ENCODE data around the gene RBM20.

RBM20 gene

GRCh38 chr10:110676016-110676415 is 31.9 kb downstream of the RBM20 start:
- no peak for DNase-seq (ENCODE audit: low read depth)

DNA sequence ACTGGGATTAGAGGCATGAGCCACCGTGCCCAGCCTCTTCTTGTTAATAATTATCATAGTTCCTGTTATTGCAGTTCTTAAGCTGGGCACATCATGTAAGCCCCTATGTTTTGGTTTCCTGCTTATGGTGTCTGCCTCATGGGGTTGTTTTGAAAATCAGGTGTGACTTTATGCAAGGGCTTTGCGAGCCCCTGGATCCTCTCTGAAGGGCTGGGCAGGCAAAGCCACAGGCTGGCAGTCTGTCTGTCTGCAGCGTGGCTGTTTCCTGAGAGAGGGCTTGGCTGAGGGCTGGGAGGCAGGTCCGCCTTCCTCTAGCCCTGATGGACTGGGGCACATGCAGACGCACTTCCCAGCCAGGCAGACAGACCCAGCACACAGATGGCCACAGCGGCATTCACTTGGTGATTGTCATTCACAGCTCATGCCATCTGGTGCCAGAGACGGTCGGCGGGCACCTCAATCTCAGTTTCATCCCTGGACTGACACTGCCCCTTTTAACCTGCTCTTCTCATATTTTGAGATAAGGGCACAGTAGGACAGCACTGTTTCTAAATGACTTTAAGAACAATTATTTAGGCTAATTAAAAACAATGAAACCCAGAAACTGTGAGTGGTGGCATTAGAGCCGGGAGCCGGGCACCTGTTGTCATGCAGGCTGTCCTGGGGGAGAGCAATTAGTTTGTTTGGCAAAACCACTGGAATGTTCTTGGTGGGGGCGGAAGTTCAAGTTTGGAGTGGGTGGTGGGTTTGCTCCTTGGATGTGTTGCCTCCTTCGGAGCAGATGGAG is 35.5 kb downstream of the RBM20 start:
- no peak for DNase-seq (ENCODE audit: low read depth)

- DNase-seq (ENCODE audit: low read depth): no peak
These were observed 36.3 kb downstream of the RBM20 start for GRCh38 chr10:110680273-110681020.

DNA sequence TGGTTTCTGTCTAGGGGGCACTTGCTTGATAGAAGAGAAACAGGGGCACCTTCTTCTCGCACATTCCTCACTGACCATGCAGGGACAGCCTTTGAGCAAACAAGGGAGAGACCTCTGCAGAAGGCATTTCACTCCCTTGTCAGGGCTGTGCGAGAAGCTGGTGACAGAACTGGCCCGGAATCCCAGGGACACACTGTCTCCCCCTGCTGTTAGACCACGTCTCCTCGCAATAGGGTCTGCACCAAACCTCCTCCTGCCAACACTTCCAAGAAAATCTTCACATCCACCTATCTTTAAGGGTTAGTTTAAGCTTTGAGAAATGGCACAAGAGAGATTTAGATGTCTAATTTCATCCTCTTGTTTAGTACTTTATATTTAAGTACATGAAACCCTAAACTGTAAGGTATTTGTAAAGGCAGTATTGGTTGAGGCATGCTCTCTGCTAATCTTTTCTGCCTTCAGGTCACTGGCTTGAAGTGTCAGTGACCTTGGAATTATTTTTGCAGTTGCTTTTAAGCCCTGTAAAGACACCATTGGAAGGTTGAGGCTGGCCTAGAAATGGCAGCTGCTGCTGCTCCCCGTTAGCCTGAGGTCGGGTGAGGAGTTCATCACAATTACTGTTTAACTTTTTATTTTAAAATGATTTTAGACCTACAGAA is 37.0 kb downstream of the RBM20 start:
- no peak for DNase-seq (ENCODE audit: low read depth)

GRCh38 chr10:110682348-110682747 is 38.2 kb downstream of the RBM20 start:
- no peak for DNase-seq (ENCODE audit: low read depth)

- DNase-seq (ENCODE audit: low read depth): no peak
These were observed 40.8 kb downstream of the RBM20 start for GRCh38 chr10:110684800-110685446.

DNA sequence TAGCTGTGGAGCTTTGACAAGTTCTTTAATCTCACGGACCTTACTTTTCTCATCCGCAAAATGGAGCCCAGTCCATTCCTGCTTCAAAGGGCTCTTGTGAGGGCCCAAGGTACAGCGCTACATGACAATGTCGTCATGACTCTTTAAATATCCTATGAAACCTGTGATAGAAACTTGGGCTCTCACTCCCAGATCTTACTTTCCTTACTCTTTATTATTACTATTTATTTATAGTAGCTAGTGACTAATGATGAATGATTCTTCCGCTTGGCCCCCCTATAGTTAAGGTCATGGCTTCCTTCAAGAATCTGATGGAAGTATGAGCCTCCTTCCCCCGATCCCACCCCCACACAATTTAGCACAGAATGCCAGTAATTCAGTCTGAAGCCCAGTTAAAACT is 41.9 kb downstream of the RBM20 start:
- no peak for DNase-seq (ENCODE audit: low read depth)

DNA sequence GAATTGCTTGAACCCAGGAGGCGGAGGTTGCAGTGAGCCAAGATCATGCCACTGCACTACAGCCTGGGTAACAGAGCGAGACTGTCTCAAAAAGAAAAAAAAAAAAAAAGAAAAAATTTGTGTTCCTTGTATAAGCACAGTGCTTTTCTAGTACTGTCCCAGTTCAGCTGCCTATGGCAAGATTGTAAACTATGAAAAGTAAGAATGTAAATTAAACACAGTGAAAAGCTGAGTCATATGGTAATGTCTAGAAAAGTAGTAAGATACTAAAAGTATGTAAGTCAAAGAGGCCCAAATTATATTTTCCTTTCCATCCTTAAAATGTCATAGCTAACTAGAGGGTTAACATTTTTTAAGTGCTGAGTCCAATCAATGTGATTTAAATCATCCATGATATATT is 42.8 kb downstream of the RBM20 start:
- no peak for DNase-seq (ENCODE audit: low read depth)

DNA sequence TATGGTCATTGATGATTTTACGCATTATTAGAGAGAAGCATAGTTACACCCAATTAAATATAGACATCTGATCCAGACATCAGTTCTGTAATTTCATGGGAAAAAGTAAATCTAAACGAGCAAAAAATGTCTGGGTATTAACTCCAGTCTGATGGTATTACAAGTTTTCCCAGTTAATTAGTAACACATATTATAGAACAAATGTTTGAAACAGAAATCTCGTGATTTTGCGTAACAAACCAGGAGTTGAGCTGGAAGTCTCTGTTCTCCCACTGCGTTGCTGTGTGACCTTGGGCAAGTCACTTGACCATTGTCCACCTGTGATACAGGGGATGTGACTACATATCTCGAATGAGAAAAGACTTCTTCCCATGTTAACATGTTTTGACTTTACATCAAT is 43.3 kb downstream of the RBM20 start:
- no peak for DNase-seq (ENCODE audit: low read depth)

DNA sequence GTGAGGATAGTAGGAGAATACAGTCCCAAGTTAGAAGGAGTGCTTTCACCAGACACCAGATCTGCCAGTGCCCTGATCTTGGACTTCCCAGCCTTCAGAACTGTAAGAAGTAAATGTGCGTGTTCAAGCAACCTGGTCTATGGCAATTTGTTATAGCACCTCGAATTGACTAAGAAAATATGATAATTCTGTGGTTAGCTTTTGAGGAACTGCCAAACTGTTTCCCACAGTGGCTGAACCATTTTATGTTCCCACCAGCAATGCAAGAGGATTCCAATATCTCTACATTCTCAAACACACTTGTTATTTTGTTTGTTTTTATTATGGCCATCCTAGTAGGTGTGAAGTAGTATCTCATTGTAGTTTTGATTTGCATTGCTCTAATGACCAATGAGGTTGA is 47.0 kb downstream of the RBM20 start:
- no peak for DNase-seq (ENCODE audit: low read depth)

DNA sequence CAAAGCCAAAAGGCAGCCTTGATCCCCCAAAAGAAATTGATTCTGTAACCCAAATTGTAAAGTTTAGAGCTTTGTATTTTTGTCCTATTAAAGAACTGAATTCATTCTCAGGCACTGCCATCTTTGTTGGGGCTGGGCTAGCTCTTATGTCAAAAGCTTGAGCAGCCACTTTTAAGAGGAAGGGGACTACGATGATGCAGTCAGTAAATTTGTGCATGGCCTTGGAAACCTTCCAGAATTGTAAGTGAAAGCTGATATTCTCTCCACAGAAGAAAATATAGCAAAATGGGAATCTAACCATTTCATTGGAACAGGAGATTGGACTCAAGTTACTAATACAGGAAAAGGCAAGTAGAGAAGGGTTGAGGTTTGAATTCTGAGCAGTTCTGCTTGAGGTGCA is 50.1 kb downstream of the RBM20 start:
- no peak for DNase-seq (ENCODE audit: low read depth)

- DNase-seq (ENCODE audit: low read depth): no peak
These were observed 50.8 kb downstream of the RBM20 start for GRCh38 chr10:110694820-110695538.

- DNase-seq (ENCODE audit: low read depth): no peak
These were observed 51.4 kb downstream of the RBM20 start for GRCh38 chr10:110695539-110695886.

DNA sequence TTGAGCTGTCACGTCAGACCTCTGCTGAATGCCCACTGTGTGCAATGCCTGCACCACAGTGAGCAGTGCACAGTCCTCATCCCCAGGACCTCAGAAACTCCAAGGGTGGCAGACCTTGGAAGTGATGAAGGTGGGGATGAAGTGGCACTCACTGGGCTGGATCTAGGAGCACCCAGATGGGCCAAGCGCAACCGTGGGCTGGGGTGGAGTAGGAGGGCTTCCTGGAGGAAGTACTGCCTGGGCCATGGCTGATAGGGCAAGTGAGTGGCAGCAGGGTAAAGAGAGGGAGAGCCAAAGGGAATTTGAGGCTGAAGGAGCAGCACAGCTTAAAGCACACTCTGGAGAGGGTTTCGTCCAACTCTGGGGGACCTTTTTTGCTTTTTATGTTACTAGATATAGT is 52.3 kb downstream of the RBM20 start:
- DNase-seq (ENCODE audit: low read depth): no peak

DNA sequence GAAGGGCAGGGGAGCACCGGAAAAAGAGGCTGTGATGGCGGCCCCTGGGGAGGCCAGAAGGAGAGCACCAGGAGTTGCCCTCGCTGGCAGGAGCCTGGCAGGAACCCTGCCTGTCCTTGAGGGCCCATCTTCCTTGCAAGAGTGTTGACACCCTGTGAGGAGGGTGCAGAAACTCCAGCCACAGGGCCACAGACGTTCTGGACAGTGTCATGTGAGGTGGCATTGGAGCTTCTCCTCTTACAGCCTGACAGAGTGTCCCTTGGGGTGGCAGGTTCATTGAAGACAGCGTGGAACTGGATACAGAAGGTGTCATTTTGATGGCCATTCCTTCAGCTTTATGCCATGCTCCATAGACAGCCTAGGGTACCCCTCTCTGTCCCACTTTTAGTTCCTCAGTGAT is 54.2 kb downstream of the RBM20 start:
- no peak for DNase-seq (ENCODE audit: low read depth)

DNA sequence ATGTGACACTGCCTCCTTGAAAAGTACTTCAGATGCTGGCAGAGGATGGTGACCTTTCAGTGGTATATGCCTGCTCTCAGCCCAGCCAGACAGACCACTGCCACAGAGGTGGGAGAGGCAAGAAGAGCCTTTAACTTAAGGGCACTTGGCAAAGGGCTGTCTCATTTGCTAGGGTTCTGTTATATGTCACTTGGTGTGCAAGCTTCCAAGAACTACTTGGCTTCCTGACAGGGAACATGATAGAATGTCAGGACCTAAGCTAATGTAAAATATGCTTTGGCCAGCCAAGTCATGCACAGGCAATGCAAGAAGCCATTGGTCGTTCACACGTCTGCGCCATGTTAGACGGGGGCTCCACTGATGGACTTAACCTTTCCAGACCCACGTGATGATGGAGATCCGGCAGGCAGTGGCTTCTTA is 54.7 kb downstream of the RBM20 start:
- no peak for DNase-seq (ENCODE audit: low read depth)

- DNase-seq (ENCODE audit: low read depth): no peak
These were observed 55.8 kb downstream of the RBM20 start for GRCh38 chr10:110699859-110700468.

- DNase-seq (ENCODE audit: low read depth): no peak
These were observed 56.9 kb downstream of the RBM20 start for GRCh38 chr10:110700947-110701616.

DNA sequence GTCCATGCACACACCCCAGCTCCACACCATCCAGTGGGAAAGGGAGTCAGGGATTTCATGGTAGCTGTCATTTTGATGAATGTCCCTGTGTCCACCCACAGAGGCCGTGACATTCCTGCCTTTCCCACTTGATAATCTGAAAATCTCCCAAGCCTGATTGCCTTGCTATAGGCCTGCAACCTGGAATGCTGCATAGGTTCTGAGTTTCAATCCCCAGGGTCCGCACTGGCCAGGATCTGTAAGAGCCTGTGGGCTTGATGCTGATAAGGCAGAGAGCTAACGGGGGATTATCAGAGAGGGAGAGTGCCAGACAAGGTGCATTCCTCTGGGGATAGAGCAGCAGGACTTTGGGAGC is 57.5 kb downstream of the RBM20 start:
- DNase-seq (ENCODE audit: low read depth): no peak

DNA sequence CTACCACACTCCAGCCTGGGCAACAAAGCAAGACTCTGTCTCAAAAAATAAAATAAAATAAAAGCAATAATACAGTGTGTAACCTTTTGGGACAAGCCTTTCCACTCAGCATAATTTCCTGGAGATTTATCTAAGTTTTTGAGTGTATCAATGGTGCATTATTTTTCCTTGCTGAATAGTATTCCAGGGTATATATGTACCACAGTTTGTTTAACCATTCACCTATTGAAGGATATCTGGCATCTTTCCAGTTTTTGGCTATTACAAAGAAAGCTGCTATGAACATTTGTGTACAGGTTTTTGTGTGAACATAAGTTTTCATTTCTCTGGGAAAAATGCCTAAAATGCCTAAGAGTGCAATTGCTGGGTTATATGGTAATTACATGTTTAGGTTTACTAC is 59.9 kb downstream of the RBM20 start:
- DNase-seq (ENCODE audit: low read depth): no peak

DNA sequence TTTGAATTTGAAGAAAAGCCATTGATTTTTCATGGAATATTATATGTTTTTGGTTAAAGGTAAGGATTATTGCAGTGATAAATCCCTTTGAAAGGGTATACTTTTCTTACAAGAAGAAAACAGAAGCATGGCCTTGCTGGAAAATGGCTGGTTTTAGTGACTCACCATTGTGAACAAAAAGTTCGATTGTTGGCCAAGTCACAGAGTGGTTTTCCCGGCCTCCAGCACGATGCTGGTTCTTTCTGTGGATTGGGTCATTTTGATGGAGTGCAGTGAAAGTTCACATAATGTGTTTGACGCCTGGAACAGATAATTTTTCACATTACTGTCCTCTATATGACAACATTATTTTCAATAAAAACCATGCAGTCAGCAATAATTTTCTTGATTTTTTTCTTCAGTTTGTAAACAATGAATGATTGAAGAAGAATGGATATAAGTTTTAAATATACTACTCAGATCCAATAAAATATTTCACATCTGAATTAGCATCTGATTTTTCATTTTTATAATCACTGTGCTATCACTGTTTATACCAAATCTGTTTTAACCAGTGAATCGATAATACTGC is 60.9 kb downstream of the RBM20 start:
- DNase-seq (ENCODE audit: low read depth): no peak

All from fibroblast of the conjunctiva (primary cell).